ENCODE data around the gene KCNIP4. TPM values are rescaled to one million over a fixed set of nuclear protein-coding genes. Genes with fewer than 3 reads are reported as not detected.

KCNIP4 gene
- total RNA-seq, 2 donors from 2014 or later: 1.2 TPM; not detected in 1

- Histone ChIP-seq H3K9me3 (no peaks in the 10 kb centered on the region), H3K4me3 (no peak overlapping the region), H3K4me1 (replicated peaks) (no peaks in the 10 kb centered on the region), H3K36me3 (no peaks in the 10 kb centered on the region), H3K27ac (no peak overlapping the region), H3K27me3 (replicated peaks; ENCODE audit: insufficient read depth) (no peaks in the 10 kb centered on the region)
- 56% methylated on average over 3 of the region's 3 CpGs for WGBS
- no peak for TF ChIP-seq POLR2A (IDR thresholded peaks at IDR 0.05)
- no peak for DNase-seq (ENCODE audit: low spot score)
- intact Hi-C loops (cut with DNase I): no loop called here
Measured at GRCh38 chr4:21544955-21545354, 403.6 kb downstream of the KCNIP4 start.

DNA sequence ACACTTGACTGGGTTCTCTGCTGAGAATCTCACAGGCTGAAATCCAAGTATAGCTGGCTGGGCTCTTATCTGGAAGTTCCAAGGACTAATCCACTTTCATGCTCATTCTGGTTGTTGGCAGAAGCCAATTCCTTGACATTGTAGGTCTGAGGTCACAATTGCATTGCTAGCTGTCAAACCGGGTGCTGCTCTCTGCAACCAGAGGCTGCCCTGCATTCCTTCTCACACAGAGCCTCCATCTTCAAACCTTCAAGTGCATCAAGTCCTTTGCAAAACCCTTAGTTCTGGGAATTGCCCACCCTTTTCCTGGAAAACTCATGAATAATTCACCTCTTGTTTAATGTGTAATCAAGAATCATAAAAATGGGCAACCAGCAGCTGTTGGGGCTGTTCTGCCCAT is 404.2 kb downstream of the KCNIP4 start:
- Histone ChIP-seq H3K4me1 (replicated peaks) (no peaks in the 10 kb centered on the region), H3K27ac (no peak overlapping the region), H3K36me3 (no peaks in the 10 kb centered on the region), H3K9me3 (no peaks in the 10 kb centered on the region), H3K27me3 (replicated peaks; ENCODE audit: insufficient read depth) (no peaks in the 10 kb centered on the region), H3K4me3 (no peak overlapping the region)
- intact Hi-C loops (cut with DNase I): no loop called here
- 37% methylated on average over 1 of the region's 1 CpG for WGBS
- TF ChIP-seq POLR2A (IDR thresholded peaks at IDR 0.05): no peak
- TF ChIP-seq POLR2AphosphoS5 (IDR thresholded peaks at IDR 0.05): no peak
- TF ChIP-seq CTCF (IDR thresholded peaks at IDR 0.05): no peak
- DNase-seq (ENCODE audit: low spot score): no peak

- DNase-seq (ENCODE audit: low spot score): no peak
- Histone ChIP-seq H3K27me3 (replicated peaks; ENCODE audit: insufficient read depth) (no peaks in the 10 kb centered on the region), H3K4me1 (replicated peaks) (no peaks in the 10 kb centered on the region), H3K4me3 (no peak overlapping the region), H3K9me3 (no peaks in the 10 kb centered on the region), H3K27ac (no peak overlapping the region), H3K36me3 (no peaks in the 10 kb centered on the region)
- intact Hi-C loops (cut with DNase I): no loop called here
- no peak for TF ChIP-seq POLR2A (IDR thresholded peaks at IDR 0.05)
- no peak for TF ChIP-seq POLR2AphosphoS5 (IDR thresholded peaks at IDR 0.05)
- TF ChIP-seq CTCF (IDR thresholded peaks at IDR 0.05): no peak
- 52% methylated on average over 3 of the region's 3 CpGs for WGBS
Measured at GRCh38 chr4:21543514-21543913, 405.1 kb downstream of the KCNIP4 start.

GRCh38 chr4:21535898-21536297 is 412.7 kb downstream of the KCNIP4 start:
- DNase-seq (ENCODE audit: low spot score): no peak
- no peaks in the 10 kb centered on the region for H3K36me3 ChIP-seq
- no peaks in the 10 kb centered on the region for H3K27me3 ChIP-seq (replicated peaks; ENCODE audit: insufficient read depth)
- H3K4me3 ChIP-seq: no peak overlapping the region
- no peaks in the 10 kb centered on the region for H3K9me3 ChIP-seq
- TF ChIP-seq POLR2A (IDR thresholded peaks at IDR 0.05) (no peak), CTCF (IDR thresholded peaks at IDR 0.05) (no peak), POLR2AphosphoS5 (IDR thresholded peaks at IDR 0.05) (no peak)
- intact Hi-C loops (cut with DNase I): no loop called here
- no peak overlapping the region for H3K27ac ChIP-seq
- WGBS: 57% methylated on average over 3 of the region's 3 CpGs
- no peaks in the 10 kb centered on the region for H3K4me1 ChIP-seq (replicated peaks)

GRCh38 chr4:21531048-21531447 is 417.5 kb downstream of the KCNIP4 start:
- Histone ChIP-seq H3K4me3 (no peak overlapping the region), H3K9me3 (no peaks in the 10 kb centered on the region), H3K27ac (no peak overlapping the region), H3K36me3 (no peaks in the 10 kb centered on the region), H3K4me1 (replicated peaks) (no peaks in the 10 kb centered on the region), H3K27me3 (replicated peaks; ENCODE audit: insufficient read depth) (no peaks in the 10 kb centered on the region)
- no peak for DNase-seq (ENCODE audit: low spot score)
- intact Hi-C loops (cut with DNase I): no loop called here
- TF ChIP-seq CTCF (IDR thresholded peaks at IDR 0.05) (no peak), POLR2AphosphoS5 (IDR thresholded peaks at IDR 0.05) (no peak), POLR2A (IDR thresholded peaks at IDR 0.05) (no peak)
